Measurements from ENCODE around the gene SLIT3.

- TF ChIP-seq CTCF (IDR thresholded peaks at IDR 0.05) (no peak), EZH2 (IDR thresholded peaks at IDR 0.05) (no peak)
Measured at GRCh38 chr5:168833383-168833782, 467.6 kb downstream of the SLIT3 start.
